GM21825 (cell line): Measurements from ENCODE around the gene PRR9.

ENCODE experiments used
- ATAC-seq: cut with Tn5 transposase; IDR thresholded peaks from one replicate; pipeline ENCODE4 v1.9.1; 2021; ENCODE audit warnings: mild to moderate bottlenecking, moderate library complexity; ENCODE audit not compliant: unreplicated experiment

Gene PRR9

GRCh38 chr1:153262462-153263157 is 45.2 kb downstream of the PRR9 start:
- ATAC-seq: no peak

DNA sequence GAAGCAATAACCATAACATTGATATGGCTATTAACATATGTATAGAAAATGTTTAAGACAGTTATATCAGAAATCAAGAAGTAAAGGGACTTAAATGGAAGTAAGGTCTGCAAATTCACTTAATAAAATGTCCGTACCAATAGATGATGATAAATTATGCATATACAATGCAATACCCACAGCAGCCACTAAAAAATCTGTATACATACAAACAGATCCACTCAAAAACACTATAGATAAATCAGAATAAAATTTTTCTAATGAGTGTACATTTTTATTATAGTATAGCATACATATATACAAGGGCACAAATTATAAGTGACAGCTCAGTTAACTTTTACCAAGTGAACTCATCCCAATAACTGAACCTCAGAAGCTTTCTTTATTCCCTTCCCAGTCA is 48.1 kb downstream of the PRR9 start:
- no peak for ATAC-seq
